K562 (cell line): ENCODE results near the gene TMEM248. TPM values are rescaled to one million over a fixed set of nuclear protein-coding genes. Genes with fewer than 3 reads are reported as not detected.
A peak's percentile ranks its signal among the peaks of the same experiment; 100 is the strongest.
"Not testable (repeated sequence)": the region's sequence is repeated elsewhere in the genome, so short reads cannot be mapped to it uniquely, and the experiment has no call there.

Experiments used
- ATAC-seq: fragments of 200-7000 bp; cut with Tn5 transposase; 3 replicates; pipeline ENCODE4 v1.9.1; 2020; ENCODE audit warnings: moderate library complexity
- BruUV-seq: library from RNA; stranded (reverse); fragments of 400-500 nt; replicated peaks from 2 replicates; lab custom pipeline; 2021; lab: Mats Ljungman, UMichigan
- CTCF ChIA-PET: fragments of 300-600 bp; formaldehyde crosslinking; extraction: SDS; loops from one replicate; lab custom pipeline; 2021; ENCODE audit warnings: low intra/inter-chr PET ratio; lab: Yijun Ruan, JAX
- POLR2A ChIA-PET: fragments of 300-600, 350-650 bp; sonication (Branson Sonifier 250); formaldehyde crosslinking; extraction: SDS; loops from one replicate; lab custom pipeline; 2021; ENCODE audit warnings: antibody characterized with exemption, inconsistent platforms; lab: Yijun Ruan, JAX
- DNase-seq, 4 experiments: peaks; one replicate each; pipeline versions ENCODE4 v3.0.0 to v3.0.0-alpha.2; 2011 to 2018; ENCODE audit warnings: low spot score in 3 of 4, mixed read lengths in 3 of 4; ENCODE audit errors: extremely low read depth in 1 of 4
- FAIRE-seq: peaks from 2 replicates; lab custom pipeline; 2011; peaks lifted over from hg19 to GRCh38; lab: Jason Lieb, UNC
- H2AFZ ChIP-seq: 2 replicates; pipeline ENCODE4 v1.6.0; 2011; ENCODE audit warnings: low read depth, low read length, control low read depth, inconsistent platforms
- H3K27ac ChIP-seq: fragments of 200-600 bp; 3 replicates; pipeline ENCODE4 v1.8.0; 2011; ENCODE audit warnings: low read depth, mild to moderate bottlenecking, control low read depth, inconsistent platforms, low read length, moderate library complexity, mixed read lengths; ENCODE audit errors: extremely low read depth
- H3K27me3 ChIP-seq, 2 experiments: fragments of 300-600 bp in 1 of 2; 2 replicates in 1 of 2; 3 replicates in 1 of 2; pipeline versions ENCODE4 v1.6.0 to v1.8.0; 2011; ENCODE audit warnings: inconsistent platforms in 2 of 2, low read length in 2 of 2, mild to moderate bottlenecking in 1 of 2, mixed read lengths in 1 of 2, moderate library complexity in 1 of 2; ENCODE audit not compliant: control insufficient read depth in 2 of 2, insufficient read depth in 2 of 2
- H3K36me3 ChIP-seq: fragments of 300-600 bp; 3 replicates; pipeline ENCODE4 v1.8.0; 2011; ENCODE audit warnings: mild to moderate bottlenecking, low read length, inconsistent platforms; ENCODE audit not compliant: control insufficient read depth, insufficient read depth
- H3K4me1 ChIP-seq, 2 experiments: fragments of 200-600 bp in 1 of 2; replicated peaks in 1 of 2; 2 replicates in 1 of 2; 3 replicates in 1 of 2; pipeline versions ENCODE4 v1.5.1 to v1.8.0; 2011; ENCODE audit warnings: inconsistent platforms in 2 of 2, low read length in 2 of 2, mild to moderate bottlenecking in 1 of 2, mixed read lengths in 1 of 2, moderate library complexity in 1 of 2; ENCODE audit not compliant: control insufficient read depth in 2 of 2, insufficient read depth in 2 of 2
- H3K4me2 ChIP-seq: 2 replicates; pipeline ENCODE4 v1.6.1; 2011; ENCODE audit warnings: low read length, control low read depth, inconsistent platforms, mixed read lengths; ENCODE audit not compliant: insufficient read depth
- H3K4me3 ChIP-seq: fragments of 200-600 bp; sonication (generic), shearing (Covaris generic); 2 replicates; pipeline ENCODE4 v1.5.1; 2016; ENCODE audit warnings: control low read depth, inconsistent platforms
- H3K79me2 ChIP-seq: fragments of 200-600 bp; 3 replicates; pipeline ENCODE4 v1.8.0; 2011; ENCODE audit warnings: low read length, inconsistent platforms; ENCODE audit not compliant: control insufficient read depth, insufficient read depth
- H3K9ac ChIP-seq, 2 experiments: 2 replicates each; pipeline versions ENCODE4 v1.6.0 to v1.6.1; 2011; ENCODE audit warnings: low read depth in 2 of 2, low read length in 2 of 2, control low read depth in 1 of 2, inconsistent platforms in 1 of 2, mild to moderate bottlenecking in 1 of 2, mixed read lengths in 1 of 2; ENCODE audit not compliant: insufficient read depth in 1 of 2
- H3K9me1 ChIP-seq: one replicate; pipeline ENCODE4 v1.6.0; 2011; ENCODE audit warnings: inconsistent platforms, mild to moderate bottlenecking, low read length, moderate library complexity; ENCODE audit not compliant: control insufficient read depth, insufficient read depth
- H3K9me3 ChIP-seq: replicated peaks from 2 replicates; pipeline ENCODE4 v1.5.1; 2011; ENCODE audit warnings: low read depth, low read length, inconsistent platforms; ENCODE audit not compliant: control insufficient read depth, insufficient read depth
- H4K20me1 ChIP-seq: replicated peaks from 2 replicates; pipeline ENCODE4 v1.6.1; 2011; ENCODE audit warnings: low read length, inconsistent platforms, mixed read lengths; ENCODE audit not compliant: control insufficient read depth, insufficient read depth
- ATF3 ChIP-seq, 2 experiments: fragments of 450-650 bp in 1 of 2; sonication (generic) in 1 of 2; formaldehyde crosslinking in 1 of 2; IDR thresholded peaks in 1 of 2; conservative IDR thresholded peaks in 1 of 2; 2 replicates each; pipeline versions ENCODE4 v1.6.1 to v1.8.1; 2016 to 2023; ENCODE audit warnings: mild to moderate bottlenecking in 2 of 2, moderate library complexity in 2 of 2, inconsistent platforms in 1 of 2, missing genetic modification reagents in 1 of 2
- FOSL1 ChIP-seq: fragments of 200-800 bp; sonication (Bioruptor generic); conservative IDR thresholded peaks from 2 replicates; pipeline ENCODE4 v1.6.1; 2016; ENCODE audit warnings: missing genetic modification characterization, missing compliant biosample characterization
- FOXJ2 ChIP-seq: fragments of 200-800 bp; sonication (Bioruptor generic); IDR thresholded peaks from 2 replicates; pipeline ENCODE4 v1.6.1; 2016; ENCODE audit warnings: missing genetic modification characterization, missing compliant biosample characterization
- HDGF ChIP-seq: fragments of 450-650 bp; IDR thresholded peaks from 2 replicates; pipeline ENCODE4 v1.6.1; 2016
- MLX ChIP-seq, 2 experiments: fragments of 450-650 bp in 1 of 2; sonication (generic) in 1 of 2; formaldehyde crosslinking; conservative IDR thresholded peaks; 2 replicates each; pipeline versions ENCODE4 v1.4.0 to v1.8.1; 2020 to 2022; ENCODE audit warnings: mild to moderate bottlenecking in 1 of 2, missing genetic modification reagents in 1 of 2
- NONO ChIP-seq, 2 experiments: fragments of 200-400 bp in 1 of 2; fragments of 450-650 bp in 1 of 2; formaldehyde crosslinking in 1 of 2; IDR thresholded peaks; 2 replicates each; pipeline ENCODE4 v1.6.1; 2017; ENCODE audit warnings: low read depth in 2 of 2, mild to moderate bottlenecking in 2 of 2, moderate library complexity in 2 of 2, low read length in 1 of 2
- NR2C2 ChIP-seq, 2 experiments: fragments of 200-800 bp in 1 of 2; sonication (Bioruptor generic) in 1 of 2; sonication (generic) in 1 of 2; formaldehyde crosslinking in 1 of 2; IDR thresholded peaks; 2 replicates each; pipeline versions ENCODE4 v1.6.1 to v1.8.0; 2016 to 2022; ENCODE audit warnings: mild to moderate bottlenecking in 1 of 2, missing compliant biosample characterization in 1 of 2, missing genetic modification characterization in 1 of 2, missing genetic modification reagents in 1 of 2
- SRSF9 ChIP-seq: fragments of 200-400 bp; formaldehyde crosslinking; IDR thresholded peaks from 2 replicates; pipeline ENCODE4 v1.6.1; 2017; ENCODE audit warnings: low read depth, low read length, borderline replicate concordance
- TAL1 ChIP-seq: fragments of 450-650 bp; IDR thresholded peaks from 2 replicates; pipeline ENCODE4 v1.6.1; 2016; ENCODE audit warnings: mild to moderate bottlenecking
- ZNF274 ChIP-seq: IDR thresholded peaks from 2 replicates; pipeline ENCODE4 v1.6.1; 2011; ENCODE audit warnings: low read depth, mild to moderate bottlenecking, low read length, moderate library complexity, borderline replicate concordance
- ZNF398 ChIP-seq: fragments of 250-450 bp; sonication (Bioruptor Pico); IDR thresholded peaks from 2 replicates; pipeline ENCODE4 v1.8.0; 2021; ENCODE audit warnings: moderate library complexity, mild to moderate bottlenecking, inconsistent platforms
- WGBS: fragments of 100-300 bp; shearing (Covaris generic); methylation state at CpG from one replicate; pipeline ENCODE4 v1.1.6; 2016; ENCODE audit warnings: low coverage, mixed read lengths; ENCODE audit not compliant: insufficient coverage; ENCODE audit errors: missing lambda C conversion rate; 5-methylcytosine and 5-hydroxymethylcytosine counted together
- in situ Hi-C: fragments of 300-500 bp; cut with MboI; formaldehyde crosslinking; loops from 4 replicates; pipeline ENCODE4 v1.15.0; 2018; ENCODE audit warnings: inconsistent platforms, mixed read lengths
- intact Hi-C: fragments of 100-400 bp; cut with micrococcal nuclease; formaldehyde crosslinking; loops from 2 replicates; pipeline ENCODE4 v1.14.2; 2022
- polyA plus RNA-seq, 8 experiments: library from polyadenylated mRNA; depleted of rRNA in 4 of 8; stranded (reverse) in 5 of 8; unstranded in 3 of 8; fragments of >200 nt; fragmentation: Nextera tagmentation in 2 of 8; fragmentation: Illumina TruSeq in 1 of 8; extraction: Ambion mirVana in 2 of 8; extraction: Trizol in 1 of 8; gene quantifications; 2 replicates each; pipeline versions ENCODE4 v1.2.1 to v1.2.3, GENCODE V29; 2011 to 2014; ENCODE audit warnings: inconsistent platforms in 1 of 8, missing spikeins in 1 of 8
- total RNA-seq, 7 experiments: library from RNA; depleted of rRNA in 6 of 7; stranded (reverse); fragments of >200 nt in 6 of 7; fragmentation: Illumina TruSeq in 2 of 7; extraction: Trizol in 2 of 7; gene quantifications; 2 replicates each; pipeline versions ENCODE4 v1.2.1 to v1.2.3, GENCODE V29; 2011 to 2021; ENCODE audit warnings: low replicate concordance in 1 of 7

The TMEM248 gene
- total and polyA plus RNA-seq, 9 of the 15 experiments (the other 6 are each of a cell fraction or from before 2014, with no cell fraction given) = 6.3 to 132 (median 64.4) TPM

GRCh38 chr7:66884556-66884955 is 36.5 kb upstream of the TMEM248 start:
- H3K27me3 ChIP-seq; BruUV-seq; DNase-seq; H3K27ac ChIP-seq; H3K4me3 ChIP-seq; FAIRE-seq; in situ Hi-C loops; H3K9me3 ChIP-seq; H2AFZ ChIP-seq; ATAC-seq; CTCF ChIA-PET; H3K9me1 ChIP-seq; H4K20me1 ChIP-seq; intact Hi-C loops; H3K4me2 ChIP-seq; TF ChIP-seq ATF3 (CRISPR knock-in tag; conservative IDR thresholded peaks at IDR 0.05): not testable (repeated sequence)
- POLR2A ChIA-PET = interaction anchor here (0.6 kb wide), 1 partner anchor 81 kb away, joined by 3 read pairs; no protein-coding TSS in a partner anchor
- H3K36me3 ChIP-seq = peaks cover 29% of the 10 kb centered on the region; the same call in 2 of the 3 replicates
- TF ChIP-seq ATF3 (IDR thresholded peaks at IDR 0.05) = peak; percentile 31; the same call in 1 of the 2 replicates
- 0 out of 2 replicates have a peak, but pooled peaks have one; percentile 18 for TF ChIP-seq FOSL1 (tag)
- TF ChIP-seq, all 486 proteins: peak for 2; not testable (repeated sequence) for 484
- H3K4me1 ChIP-seq, H3K79me2 ChIP-seq, H3K9ac ChIP-seq: not testable (repeated sequence)

GRCh38 chr7:66886152-66886551 is 34.9 kb upstream of the TMEM248 start:
- Histone ChIP-seq H3K79me2 (no peaks in the 10 kb centered on the region), H3K27me3 (no peaks in the 10 kb centered on the region), H3K27ac (no peak overlapping the region), H3K4me3 (no peak overlapping the region), H3K36me3 (peaks cover 29% of the 10 kb centered on the region; the same call in 2 of the 3 replicates), H3K9ac (no peak overlapping the region), H3K4me1 (no peaks in the 10 kb centered on the region), H2AFZ (no peak overlapping the region), H3K9me1 (no peaks in the 10 kb centered on the region), H3K4me2 (no peak overlapping the region), H3K9me3 (no peaks in the 10 kb centered on the region), H4K20me1 (no peaks in the 10 kb centered on the region)
- intact Hi-C loops (no loop called here), in situ Hi-C loops (no loop called here)
- FAIRE-seq (no peak), ATAC-seq (no peak), DNase-seq (no peak)
- ChIA-PET CTCF (no interaction called here), POLR2A (no interaction called here)
- 60% methylated on average over 4 of the region's 4 CpGs for WGBS
- no TSS peak for BruUV-seq
- TF ChIP-seq SRSF9 = no peak
- no peak for TF ChIP-seq TAL1
- no peak for TF ChIP-seq ZNF398 (CRISPR knock-in tag)
- no peak for TF ChIP-seq ZNF274
- TF ChIP-seq FOXJ2 = no peak
- no peak for TF ChIP-seq HDGF
- TF ChIP-seq NONO (IDR thresholded peaks at IDR 0.05; ENCODE audit: low read depth in 2 of 2, low read length in 1 of 2) = no peak
- no peak for TF ChIP-seq NR2C2 (CRISPR knock-in tag; IDR thresholded peaks at IDR 0.05)
- TF ChIP-seq NR2C2 (tag; IDR thresholded peaks at IDR 0.05) = no peak
- TF ChIP-seq MLX (CRISPR knock-in tag; conservative IDR thresholded peaks at IDR 0.05) = no peak
